IMR-90 (cell line): ENCODE measurements around the gene MAPKAPK2. TPM values are rescaled to one million over a fixed set of nuclear protein-coding genes. Genes with fewer than 3 reads are reported as not detected.

Experiments
- ATAC-seq: fragments of 200-7000 bp; cut with Tn5 transposase; 2 replicates; pipeline ENCODE4 v1.9.1; 2020; ENCODE audit warnings: low read depth, mild to moderate bottlenecking, moderate library complexity
- BruUV-seq: library from RNA; stranded (reverse); fragments of 400-500 nt; replicated peaks from 2 replicates; lab custom pipeline; 2021; lab: Mats Ljungman, UMichigan
- CTCF ChIA-PET: fragments of 300-600 bp; formaldehyde crosslinking; extraction: SDS; loops from one replicate; lab custom pipeline; 2021; ENCODE audit warnings: antibody characterized with exemption; lab: Yijun Ruan, JAX
- POLR2A ChIA-PET: fragments of 300-600 bp; sonication (Branson Sonifier 250); formaldehyde crosslinking; loops from one replicate; lab custom pipeline; 2022; ENCODE audit warnings: antibody characterized with exemption; ENCODE audit not compliant: unreplicated experiment; lab: Charles Lee
- DNase-seq: peaks from one replicate; pipeline ENCODE4 v3.0.0; 2013
- H2AFZ ChIP-seq: replicated peaks from 2 replicates; pipeline ENCODE3; 2013; ENCODE audit warnings: low read length, mild to moderate bottlenecking; ENCODE audit not compliant: poor library complexity
- H2AK5ac ChIP-seq: 2 replicates; pipeline ENCODE4 v1.6.1; 2013; ENCODE audit warnings: low read depth, low read length, inconsistent platforms
- H2AK9ac ChIP-seq: replicated peaks from 2 replicates; pipeline ENCODE3; 2013; ENCODE audit warnings: mild to moderate bottlenecking, low read depth, low read length, moderate library complexity; ENCODE audit not compliant: poor library complexity
- H2BK120ac ChIP-seq: 2 replicates; pipeline ENCODE4 v1.6.1; 2013; ENCODE audit warnings: low read depth, low read length, inconsistent platforms
- H2BK15ac ChIP-seq: 3 replicates; pipeline ENCODE4 v1.6.1; 2013; ENCODE audit warnings: low read depth, low read length, inconsistent platforms
- H2BK20ac ChIP-seq: 2 replicates; pipeline ENCODE4 v1.6.1; 2013; ENCODE audit warnings: low read depth, mild to moderate bottlenecking, inconsistent platforms, low read length, moderate library complexity
- H2BK5ac ChIP-seq: 2 replicates; pipeline ENCODE4 v1.6.1; 2013; ENCODE audit warnings: mild to moderate bottlenecking, low read depth, low read length, inconsistent platforms; ENCODE audit not compliant: poor library complexity, severe bottlenecking
- H3K14ac ChIP-seq: replicated peaks from 2 replicates; pipeline ENCODE4 v1.6.1; 2013; ENCODE audit warnings: low read depth, low read length, inconsistent platforms
- H3K18ac ChIP-seq: 2 replicates; pipeline ENCODE4 v1.6.1; 2013; ENCODE audit warnings: low read depth, low read length, control low read depth
- H3K23ac ChIP-seq: 2 replicates; pipeline ENCODE4 v1.6.1; 2013; ENCODE audit warnings: low read depth, low read length, inconsistent platforms
- H3K27ac ChIP-seq: 2 replicates; pipeline ENCODE4 v1.5.1; 2013; ENCODE audit warnings: mild to moderate bottlenecking, control low read depth, low read length; ENCODE audit not compliant: insufficient read depth
- H3K27me3 ChIP-seq: 2 replicates; pipeline ENCODE4 v1.6.1; 2013; ENCODE audit warnings: low read length; ENCODE audit not compliant: control insufficient read depth, insufficient read depth
- H3K36me3 ChIP-seq: 2 replicates; pipeline ENCODE4 v1.6.1; 2013; ENCODE audit warnings: low read length, mixed read lengths; ENCODE audit not compliant: control insufficient read depth, insufficient read depth
- H3K4ac ChIP-seq: 2 replicates; pipeline ENCODE4 v1.6.1; 2013; ENCODE audit warnings: low read depth, low read length, inconsistent platforms
- H3K4me1 ChIP-seq: 2 replicates; pipeline ENCODE4 v1.6.1; 2013; ENCODE audit warnings: low read length, mixed read lengths; ENCODE audit not compliant: control insufficient read depth, insufficient read depth
- H3K4me2 ChIP-seq: 2 replicates; pipeline ENCODE4 v1.6.1; 2013; ENCODE audit warnings: low read depth, mild to moderate bottlenecking, control low read depth, low read length, moderate library complexity
- H3K4me3 ChIP-seq: 2 replicates; pipeline ENCODE4 v1.5.1; 2013; ENCODE audit warnings: low read depth, mild to moderate bottlenecking, control low read depth, low read length, moderate library complexity; ENCODE audit not compliant: insufficient read depth
- H3K56ac ChIP-seq: 2 replicates; pipeline ENCODE4 v1.6.1; 2013; ENCODE audit warnings: low read length, inconsistent platforms; ENCODE audit not compliant: insufficient read depth; ENCODE audit errors: extremely low read depth
- H3K79me1 ChIP-seq, 2 experiments: 2 replicates each; pipeline ENCODE4 v1.6.1; 2013; ENCODE audit warnings: low read length in 2 of 2, inconsistent platforms in 1 of 2, low read depth in 1 of 2
- H3K9ac ChIP-seq: 2 replicates; pipeline ENCODE4 v1.6.1; 2013; ENCODE audit warnings: low read depth, low read length, control low read depth
- H3K9me1 ChIP-seq: 2 replicates; pipeline ENCODE4 v1.6.1; 2013; ENCODE audit warnings: low read length, inconsistent platforms; ENCODE audit not compliant: insufficient read depth
- H3K9me3 ChIP-seq: 2 replicates; pipeline ENCODE4 v1.6.1; 2013; ENCODE audit warnings: low read length; ENCODE audit not compliant: control insufficient read depth, insufficient read depth
- H4K20me1 ChIP-seq: 2 replicates; pipeline ENCODE4 v1.6.1; 2013; ENCODE audit warnings: low read length, inconsistent platforms; ENCODE audit not compliant: insufficient read depth
- H4K5ac ChIP-seq: 2 replicates; pipeline ENCODE4 v1.6.1; 2013; ENCODE audit warnings: mild to moderate bottlenecking, low read depth, low read length, control low read depth
- H4K8ac ChIP-seq, 2 experiments: 2 replicates each; pipeline ENCODE4 v1.6.1; 2013; ENCODE audit warnings: low read depth in 2 of 2, low read length in 2 of 2, control low read depth in 1 of 2, inconsistent platforms in 1 of 2
- H4K91ac ChIP-seq: 2 replicates; pipeline ENCODE4 v1.6.1; 2013; ENCODE audit warnings: low read depth, low read length, inconsistent platforms; ENCODE audit not compliant: insufficient read depth
- BHLHE40 ChIP-seq: fragments of 150-350 bp; IDR thresholded peaks from 2 replicates; pipeline ENCODE4 v1.6.1; 2016; ENCODE audit warnings: mild to moderate bottlenecking, low read depth, low read length
- CHD1 ChIP-seq: IDR thresholded peaks from 2 replicates; pipeline ENCODE4 v1.6.1; 2012; ENCODE audit warnings: low read depth, low read length, improper control_type of control experiment
- CTCF ChIP-seq: conservative IDR thresholded peaks from 2 replicates; pipeline ENCODE4 v1.5.1; 2012; ENCODE audit warnings: mild to moderate bottlenecking, low read depth, low read length, improper control_type of control experiment
- ELK1 ChIP-seq: fragments of 150-350 bp; IDR thresholded peaks from 2 replicates; pipeline ENCODE4 v1.6.1; 2016; ENCODE audit warnings: low read depth, mild to moderate bottlenecking, low read length, moderate library complexity, borderline replicate concordance
- FOS ChIP-seq: fragments of 150-350 bp; IDR thresholded peaks from 2 replicates; pipeline ENCODE4 v1.6.1; 2016; ENCODE audit warnings: low read depth, low read length
- MAFK ChIP-seq: IDR thresholded peaks from 2 replicates; pipeline ENCODE4 v1.6.1; 2012; ENCODE audit warnings: low read depth, low read length, improper control_type of control experiment
- MAZ ChIP-seq: IDR thresholded peaks from 2 replicates; pipeline ENCODE4 v1.6.1; 2012; ENCODE audit warnings: low read depth, mild to moderate bottlenecking, low read length, improper control_type of control experiment, moderate library complexity, borderline replicate concordance
- MXI1 ChIP-seq: IDR thresholded peaks from 2 replicates; pipeline ENCODE4 v1.6.1; 2012; ENCODE audit warnings: low read depth, mild to moderate bottlenecking, low read length, moderate library complexity, borderline replicate concordance
- NFE2L2 ChIP-seq: fragments of 150-350 bp; IDR thresholded peaks from 2 replicates; pipeline ENCODE4 v1.6.1; 2016; ENCODE audit warnings: low read depth, mild to moderate bottlenecking, low read length
- POLR2A ChIP-seq: IDR thresholded peaks from 2 replicates; pipeline ENCODE4 v1.6.1; 2012; ENCODE audit warnings: mild to moderate bottlenecking, low read depth, low read length
- RAD21 ChIP-seq: IDR thresholded peaks from 2 replicates; pipeline ENCODE4 v1.6.1; 2012; ENCODE audit warnings: low read length, improper control_type of control experiment
- RCOR1 ChIP-seq: IDR thresholded peaks from 2 replicates; pipeline ENCODE4 v1.6.1; 2012; ENCODE audit warnings: mild to moderate bottlenecking, low read length, improper control_type of control experiment; ENCODE audit not compliant: insufficient replicate concordance
- RFX5 ChIP-seq: IDR thresholded peaks from 2 replicates; pipeline ENCODE4 v1.8.0; 2012; ENCODE audit warnings: low read depth, mild to moderate bottlenecking, low read length, moderate library complexity
- SMC3 ChIP-seq: fragments of 150-350 bp; IDR thresholded peaks from 2 replicates; pipeline ENCODE4 v1.6.1; 2016; ENCODE audit warnings: low read depth, mild to moderate bottlenecking, antibody characterized with exemption, low read length, moderate library complexity
- USF2 ChIP-seq: fragments of 150-350 bp; IDR thresholded peaks from 2 replicates; pipeline ENCODE4 v1.6.1; 2017; ENCODE audit warnings: mild to moderate bottlenecking, antibody characterized with exemption, low read length, low read depth
- WGBS, 2 experiments: methylation state at CpG; one replicate each; pipeline versions ENCODE4 v1.1.5 to v1.1.7; 2013; ENCODE audit warnings: missing lambda C conversion rate in 2 of 2; ENCODE audit not compliant: insufficient read length in 1 of 2; ENCODE audit errors: extremely low coverage in 2 of 2; 5-methylcytosine and 5-hydroxymethylcytosine counted together
- dilution Hi-C: fragments of 300-500 bp; cut with HindIII; formaldehyde crosslinking; loops from one replicate; pipeline ENCODE4 v1.14.3; 2018; ENCODE audit warnings: low sequenced_read_pairs; ENCODE audit not compliant: unreplicated experiment
- in situ Hi-C: fragments of 300-500 bp; cut with MboI; formaldehyde crosslinking; loops from 3 replicates; pipeline ENCODE4 v1.14.3; 2019; ENCODE audit warnings: low sequenced_read_pairs, inconsistent platforms, mixed read lengths
- intact Hi-C: fragments of 100-400 bp; cut with micrococcal nuclease; formaldehyde crosslinking; loops from 2 replicates; pipeline ENCODE4 v1.10.0; 2022
- polyA plus RNA-seq, 3 experiments: library from polyadenylated mRNA; depleted of rRNA; stranded (reverse); fragments of >200 nt; gene quantifications; 2 replicates each; pipeline ENCODE4 v1.2.3, GENCODE V29; 2012; ENCODE audit warnings: low replicate concordance in 1 of 3
- total RNA-seq: library from RNA; depleted of rRNA; stranded (reverse); fragments of >200 nt; gene quantifications from 2 replicates; pipeline ENCODE4 v1.2.3, GENCODE V29; 2012

Gene MAPKAPK2
- total and polyA plus RNA-seq, 2 of the 4 experiments (the other 2 are of a cell fraction) = 56.5 to 66.4 TPM

GRCh38 chr1:206778031-206778430, 93.3 kb downstream of the MAPKAPK2 start:
- 93% methylated on average over 3 of the region's 7 CpGs; no CpG with 5 or more reads in 1 of the 2 experiments for WGBS, 2 experiments
- Histone ChIP-seq H3K56ac (no peak overlapping the region), H3K18ac (no peak overlapping the region), H2BK120ac (no peak overlapping the region), H3K27me3 (peaks cover 16% of the 10 kb centered on the region), H4K8ac (no peak overlapping the region), H4K5ac (no peak overlapping the region), H3K9me3 (no peaks in the 10 kb centered on the region), H2BK20ac (no peak overlapping the region), H3K9ac (no peak overlapping the region), H2AFZ (no peak overlapping the region), H3K79me1 (no peaks in the 10 kb centered on the region), H3K4me2 (no peak overlapping the region), H4K91ac (no peak overlapping the region), H3K23ac (no peak overlapping the region), H3K27ac (no peak overlapping the region), H3K14ac (no peak overlapping the region), H4K20me1 (no peaks in the 10 kb centered on the region), H3K4ac (no peak overlapping the region), H3K4me3 (no peak overlapping the region), H2AK9ac (no peak overlapping the region), H3K4me1 (no peaks in the 10 kb centered on the region), H2AK5ac (no peak overlapping the region), H3K36me3 (no peaks in the 10 kb centered on the region), H2BK15ac (no peak overlapping the region), H3K9me1 (peaks cover 2% of the 10 kb centered on the region; the same call in 1 of the 2 replicates), H2BK5ac (no peak overlapping the region)
- dilution Hi-C loops = no loop called here
- ChIA-PET CTCF (no interaction called here), POLR2A (no interaction called here)
- ATAC-seq (no peak), DNase-seq (no peak)
- TF ChIP-seq RCOR1 (no peak), ELK1 (no peak), MAZ (no peak), CTCF (no peak), USF2 (no peak), RFX5 (no peak), CHD1 (no peak), NFE2L2 (no peak), POLR2A (no peak), BHLHE40 (no peak), FOS (no peak), MXI1 (no peak), RAD21 (no peak), MAFK (no peak), SMC3 (no peak)
- BruUV-seq = no TSS peak
- in situ Hi-C loops = no loop called here
- intact Hi-C loops = no loop called here
